Endothelial cell of umbilical vein (primary cell): ENCODE measurements around the gene DPP6.
"Not testable (repeated sequence)": the region's sequence is repeated elsewhere in the genome, so short reads cannot be mapped to it uniquely, and the experiment has no call there.

Experiments used
- EZH2 ChIP-seq: IDR thresholded peaks from 2 replicates; pipeline ENCODE4 v1.6.1; 2012; ENCODE audit warnings: borderline replicate concordance, low read depth, mild to moderate bottlenecking, moderate library complexity, low read length, inconsistent platforms; ENCODE audit not compliant: severe bottlenecking
- JUN ChIP-seq: IDR thresholded peaks from 2 replicates; pipeline ENCODE4 v1.6.1; 2011; ENCODE audit warnings: borderline replicate concordance, low read depth; ENCODE audit not compliant: insufficient read length, insufficient read depth
- MAX ChIP-seq: IDR thresholded peaks from 2 replicates; pipeline ENCODE4 v1.6.1; 2011; ENCODE audit not compliant: insufficient read depth, insufficient read length
- MYC ChIP-seq: IDR thresholded peaks from one replicate; pipeline ENCODE4 v1.6.1; 2011; ENCODE audit warnings: mild to moderate bottlenecking, low read depth, low read length
- POLR2A ChIP-seq: IDR thresholded peaks from 2 replicates; pipeline ENCODE4 v1.6.1; 2012; ENCODE audit warnings: low read depth, mild to moderate bottlenecking, control low read depth, low read length
- POLR2AphosphoS5 ChIP-seq: IDR thresholded peaks from 2 replicates; pipeline ENCODE4 v1.6.1; 2012; ENCODE audit warnings: low read depth, mild to moderate bottlenecking, control low read depth, low read length, moderate library complexity; ENCODE audit not compliant: insufficient read depth
- TF ChIP-seq, protein P1 (sequence below), 2 donors: IDR thresholded peaks; 1 replicate in 1 of 2; 2 replicates in 1 of 2; pipeline ENCODE4 v1.5.1; 2011; ENCODE audit warnings: low read length in 2 of 2, mild to moderate bottlenecking in 2 of 2, moderate library complexity in 2 of 2, control low read depth in 1 of 2, inconsistent platforms in 1 of 2, low read depth in 1 of 2; ENCODE audit not compliant: insufficient read depth in 1 of 2; ENCODE audit errors: extremely low read depth in 1 of 2

GRCh38 chr7:154072395-154073181 lies 20.4 kb downstream of the DPP6 start:
- TF ChIP-seq, protein P1, sequence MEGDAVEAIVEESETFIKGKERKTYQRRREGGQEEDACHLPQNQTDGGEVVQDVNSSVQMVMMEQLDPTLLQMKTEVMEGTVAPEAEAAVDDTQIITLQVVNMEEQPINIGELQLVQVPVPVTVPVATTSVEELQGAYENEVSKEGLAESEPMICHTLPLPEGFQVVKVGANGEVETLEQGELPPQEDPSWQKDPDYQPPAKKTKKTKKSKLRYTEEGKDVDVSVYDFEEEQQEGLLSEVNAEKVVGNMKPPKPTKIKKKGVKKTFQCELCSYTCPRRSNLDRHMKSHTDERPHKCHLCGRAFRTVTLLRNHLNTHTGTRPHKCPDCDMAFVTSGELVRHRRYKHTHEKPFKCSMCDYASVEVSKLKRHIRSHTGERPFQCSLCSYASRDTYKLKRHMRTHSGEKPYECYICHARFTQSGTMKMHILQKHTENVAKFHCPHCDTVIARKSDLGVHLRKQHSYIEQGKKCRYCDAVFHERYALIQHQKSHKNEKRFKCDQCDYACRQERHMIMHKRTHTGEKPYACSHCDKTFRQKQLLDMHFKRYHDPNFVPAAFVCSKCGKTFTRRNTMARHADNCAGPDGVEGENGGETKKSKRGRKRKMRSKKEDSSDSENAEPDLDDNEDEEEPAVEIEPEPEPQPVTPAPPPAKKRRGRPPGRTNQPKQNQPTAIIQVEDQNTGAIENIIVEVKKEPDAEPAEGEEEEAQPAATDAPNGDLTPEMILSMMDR (IDR thresholded peaks at IDR 0.05; ENCODE audit: extremely low read depth in 1 of 2, insufficient read depth in 1 of 2, low read depth in 1 of 2, low read length in 2 of 2) = not testable (repeated sequence)
- TF ChIP-seq MAX, POLR2A, EZH2, POLR2AphosphoS5, JUN, MYC: not testable (repeated sequence)
